CD4-positive, alpha-beta T cell treated with Interleukin-6 for 4 hours (primary cell): ENCODE results near the gene DLGAP1.
A peak's percentile ranks its signal among the peaks of the same experiment; 100 is the strongest.
"Not testable (repeated sequence)": the region's sequence is repeated elsewhere in the genome, so short reads cannot be mapped to it uniquely, and the experiment has no call there.

Source experiments
- DNase-seq: peaks from one replicate; pipeline ENCODE4 v3.0.0-alpha.2; 2020; ENCODE audit warnings: mixed read lengths

The DLGAP1 gene

DNA sequence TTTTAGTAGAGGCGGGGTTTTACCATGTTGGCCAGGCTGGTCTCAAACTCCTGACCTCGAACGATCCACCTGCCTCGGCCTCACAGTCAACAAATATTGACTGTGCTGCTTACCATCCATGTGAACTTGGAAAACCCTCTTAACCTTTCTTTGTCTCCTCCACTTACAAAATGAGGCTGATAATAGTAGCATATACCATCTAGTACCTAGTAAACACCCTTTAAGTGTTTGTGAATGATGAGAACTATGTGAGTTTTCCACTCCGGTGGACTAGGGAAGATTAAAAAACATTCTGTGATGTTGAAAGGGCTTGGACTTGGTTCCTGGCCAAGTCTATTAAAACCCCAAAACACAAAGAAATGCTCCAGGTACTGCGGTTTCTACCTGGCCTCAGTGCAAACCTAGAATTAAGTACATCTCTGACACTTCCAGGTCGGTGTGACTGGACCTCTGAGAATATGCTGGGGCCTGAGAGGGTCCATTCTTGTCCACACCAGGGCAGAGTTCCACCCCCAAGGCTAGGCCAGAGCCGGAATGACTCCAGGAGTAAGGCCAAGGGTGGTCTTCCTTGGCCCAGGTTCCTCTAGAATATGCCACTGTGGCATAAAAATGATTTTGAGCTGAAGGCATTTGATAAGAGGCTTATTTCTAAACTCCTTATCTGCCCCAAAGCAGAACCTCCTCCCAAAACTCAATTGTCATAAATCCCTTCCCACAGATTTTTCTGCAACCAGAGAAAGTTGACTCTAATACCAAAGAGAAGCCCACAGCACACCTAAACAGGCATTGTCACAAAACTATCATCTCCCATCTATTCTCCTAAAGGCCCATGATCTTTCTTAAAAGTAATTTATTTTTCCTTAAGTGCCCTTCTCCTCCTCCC is 787.6 kb downstream of the DLGAP1 start:
- no peak for DNase-seq

GRCh38 chr18:3666526-3667254 is 788.4 kb downstream of the DLGAP1 start:
- no peak for DNase-seq

DNA sequence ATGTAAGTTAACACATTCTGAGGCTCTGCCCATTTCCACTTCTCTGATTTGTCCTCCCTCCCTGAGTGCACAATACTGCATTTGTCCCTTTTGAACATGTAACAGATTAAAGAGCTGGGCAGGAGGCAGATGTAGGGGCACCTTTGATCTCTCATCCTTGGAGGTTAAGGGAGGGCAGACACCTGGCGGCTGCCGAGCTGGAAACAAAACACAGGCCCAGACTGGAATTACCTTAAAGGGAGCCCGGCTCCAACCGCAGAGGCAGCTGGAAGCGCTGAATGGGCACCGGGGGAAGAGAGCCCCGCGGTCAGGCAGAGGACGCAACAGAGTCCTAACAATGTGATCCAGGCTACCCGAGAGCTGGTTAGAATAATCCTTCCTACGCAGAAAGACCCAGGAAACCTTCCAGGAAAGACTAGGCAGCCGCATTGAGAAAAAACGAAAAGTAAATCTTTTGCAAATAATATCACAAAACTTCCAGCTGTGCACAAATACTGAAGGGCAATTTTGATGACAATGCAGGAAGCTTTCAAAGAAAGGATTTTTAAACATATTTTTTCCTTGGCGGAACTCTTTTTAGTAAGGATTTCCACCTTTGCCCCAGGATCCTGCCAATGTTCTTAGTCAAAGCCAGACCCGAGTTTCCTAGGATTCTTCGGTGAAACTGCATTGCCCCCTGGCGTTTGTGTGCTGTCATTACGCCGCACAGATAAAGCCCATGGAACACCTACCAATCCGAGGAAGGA is 789.2 kb downstream of the DLGAP1 start:
- DNase-seq, result peak; percentile 81

GRCh38 chr18:3665204-3665603 is 789.9 kb downstream of the DLGAP1 start:
- DNase-seq, result no peak

DNA sequence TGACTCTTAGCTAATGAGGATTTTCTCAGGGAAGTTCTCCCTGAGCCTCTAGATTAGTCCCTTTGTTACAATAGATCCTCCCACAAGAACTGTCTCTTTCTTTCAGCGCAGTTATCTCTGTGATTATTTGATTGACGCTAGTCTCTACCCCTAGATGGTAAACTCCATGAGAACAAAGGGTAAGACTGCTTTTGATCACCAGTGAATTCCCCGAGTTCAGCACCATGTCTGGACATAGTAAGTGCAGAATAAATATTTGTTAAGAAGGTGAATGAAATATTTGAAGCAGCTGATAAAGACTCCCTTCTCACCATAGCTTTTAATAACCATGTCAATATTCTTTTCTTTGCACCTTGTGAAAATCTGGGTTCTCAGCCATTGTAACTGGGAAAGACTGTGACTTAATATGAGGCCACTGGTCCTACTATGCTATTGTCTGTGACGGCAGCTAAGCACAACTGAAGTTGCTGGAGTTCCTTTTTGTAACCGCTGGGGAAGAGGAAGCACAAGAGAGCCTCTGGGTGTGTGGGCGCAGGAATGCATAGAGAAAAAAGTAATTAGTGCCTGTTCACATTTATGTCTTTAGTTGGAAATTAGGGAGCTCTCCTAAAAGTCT is 790.4 kb downstream of the DLGAP1 start:
- DNase-seq, result no peak

- DNase-seq, result no peak
Observed at GRCh38 chr18:3663870-3664512, 791.1 kb downstream of the DLGAP1 start.

- no peak for DNase-seq
Observed at GRCh38 chr18:3661989-3662388, 793.1 kb downstream of the DLGAP1 start.

- no peak for DNase-seq
Observed at GRCh38 chr18:3660739-3661515, 794.2 kb downstream of the DLGAP1 start.

GRCh38 chr18:3658529-3658928 is 796.6 kb downstream of the DLGAP1 start:
- no peak for DNase-seq

DNA sequence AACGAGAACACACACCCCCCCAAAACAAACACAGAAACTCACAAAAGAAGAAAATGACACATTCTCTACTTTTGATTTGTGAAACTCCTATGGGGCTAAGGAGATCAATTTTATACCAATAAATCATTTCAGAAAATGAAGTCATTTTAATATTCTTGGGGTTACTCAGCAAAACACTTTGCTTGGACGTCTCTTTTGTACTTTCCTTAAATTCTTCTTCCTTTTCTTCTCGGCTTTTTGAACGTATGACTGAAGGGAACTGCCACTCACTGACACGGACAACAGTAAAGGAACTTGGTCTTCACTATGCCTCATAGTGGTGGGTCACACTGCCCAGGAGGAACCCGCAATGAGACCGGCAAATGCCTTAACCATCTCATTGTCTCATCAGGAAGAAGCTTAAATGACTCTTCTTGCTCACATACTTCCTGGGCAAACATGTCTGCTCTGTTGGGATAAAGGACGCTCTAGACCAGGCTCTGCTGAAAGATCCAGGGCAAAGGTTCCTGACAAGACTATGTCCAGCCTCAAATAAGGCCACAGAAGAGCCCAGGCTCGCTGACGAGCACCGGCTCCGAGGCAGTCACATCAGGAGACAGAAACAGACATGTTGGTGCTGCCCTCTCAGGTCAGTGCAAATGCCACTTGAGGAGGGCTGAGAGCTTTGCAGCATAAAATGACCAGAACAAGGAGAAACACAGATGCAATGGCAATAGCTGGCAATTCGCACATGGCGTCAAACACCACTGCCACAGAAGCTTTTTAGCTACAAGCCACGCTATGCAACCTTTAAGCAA is 799.7 kb downstream of the DLGAP1 start:
- no peak for DNase-seq

- DNase-seq, result no peak
Observed at GRCh38 chr18:3654442-3655253, 800.5 kb downstream of the DLGAP1 start.

GRCh38 chr18:3653851-3654441 is 801.2 kb downstream of the DLGAP1 start:
- DNase-seq, result no peak

DNA sequence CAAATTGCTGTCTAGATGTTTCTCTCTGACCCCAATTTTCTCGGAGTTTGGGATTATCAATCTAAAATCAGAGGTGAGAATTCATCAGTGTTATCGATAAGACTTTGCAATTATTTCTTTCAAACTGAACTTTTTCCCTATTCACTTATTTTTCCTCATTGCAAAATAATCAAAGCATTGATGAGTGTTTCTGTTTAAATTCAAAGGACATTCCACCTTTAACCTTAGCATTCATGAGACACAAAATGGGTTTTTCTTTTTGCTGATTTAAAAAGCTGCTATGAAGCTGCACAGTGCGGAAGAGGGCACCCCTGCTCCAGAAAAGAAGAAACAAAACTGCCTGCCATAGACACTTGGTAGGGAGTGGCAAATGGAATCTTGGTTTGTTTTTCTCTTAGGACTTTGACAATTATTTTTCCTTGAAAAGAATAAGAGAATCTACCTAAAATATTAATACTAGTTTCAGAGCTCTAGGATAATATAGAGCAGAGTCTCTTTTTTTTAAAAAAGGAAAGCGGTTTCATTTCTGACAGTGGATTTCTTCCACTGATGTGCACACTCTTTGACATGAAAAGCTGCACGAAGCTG is 801.8 kb downstream of the DLGAP1 start:
- DNase-seq, result no peak

- no peak for DNase-seq
Observed at GRCh38 chr18:3652380-3653262, 802.5 kb downstream of the DLGAP1 start.

DNA sequence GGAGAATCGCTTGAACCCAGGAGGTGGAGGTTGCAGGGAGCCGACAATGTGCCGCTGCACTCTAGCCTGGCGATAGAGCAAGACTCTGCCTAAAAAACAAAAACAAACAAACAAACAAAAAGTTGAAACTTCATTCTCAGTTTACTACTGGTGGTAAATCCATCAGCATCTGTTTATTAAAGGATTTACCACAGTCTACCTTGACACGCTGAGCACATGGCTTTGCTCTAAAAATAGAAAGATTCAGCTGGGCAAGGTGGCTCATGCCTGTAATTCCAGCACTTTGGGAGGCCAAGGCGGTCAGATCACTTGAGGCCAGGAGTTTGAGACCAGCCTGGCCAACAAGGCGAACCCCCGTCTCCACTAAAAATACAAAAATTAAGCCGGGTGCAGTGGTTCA is 803.8 kb downstream of the DLGAP1 start:
- no peak for DNase-seq

- not testable (repeated sequence) for DNase-seq
Observed at GRCh38 chr18:3650521-3651042, 804.5 kb downstream of the DLGAP1 start.

DNA sequence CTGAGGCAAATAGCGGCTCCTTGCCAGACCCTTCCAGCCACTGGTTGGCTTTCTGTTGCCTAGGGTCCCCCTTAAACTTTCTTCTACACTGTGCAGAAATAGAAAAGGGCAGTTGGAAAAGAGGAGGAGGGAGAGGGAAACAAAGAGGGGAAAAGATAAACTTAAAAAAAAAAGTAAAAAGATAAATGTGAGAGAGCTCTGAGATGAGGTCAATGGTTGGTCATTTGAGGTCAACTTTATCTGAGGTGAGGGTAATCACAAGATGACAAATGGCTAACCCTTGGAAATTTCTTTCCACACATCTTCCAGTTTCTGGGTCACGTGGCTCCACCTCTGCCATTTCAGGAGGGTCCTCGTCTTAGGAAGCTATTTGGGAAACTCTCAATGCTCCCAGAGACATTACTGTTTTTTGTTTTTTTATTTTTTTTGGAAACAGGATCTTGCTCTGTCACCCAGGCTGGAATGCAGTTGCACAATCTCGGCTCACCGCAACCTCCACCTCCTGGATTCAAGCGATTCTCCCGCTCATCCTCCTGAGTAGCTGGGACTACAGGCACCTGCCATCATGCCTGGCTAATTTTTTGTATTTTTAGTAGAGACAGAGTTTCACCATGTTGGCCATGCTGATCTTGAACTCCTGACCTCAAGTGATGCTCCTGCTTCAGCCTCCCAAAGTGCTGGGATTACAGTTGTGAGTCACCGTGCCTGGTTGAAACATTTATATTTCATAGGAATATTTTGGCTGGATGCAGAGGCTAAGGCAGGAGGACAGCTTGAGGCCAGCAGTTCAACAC is 805.3 kb downstream of the DLGAP1 start:
- DNase-seq, result no peak
